Measurements from ENCODE around the gene CCR5AS.

The CCR5AS gene

DNA sequence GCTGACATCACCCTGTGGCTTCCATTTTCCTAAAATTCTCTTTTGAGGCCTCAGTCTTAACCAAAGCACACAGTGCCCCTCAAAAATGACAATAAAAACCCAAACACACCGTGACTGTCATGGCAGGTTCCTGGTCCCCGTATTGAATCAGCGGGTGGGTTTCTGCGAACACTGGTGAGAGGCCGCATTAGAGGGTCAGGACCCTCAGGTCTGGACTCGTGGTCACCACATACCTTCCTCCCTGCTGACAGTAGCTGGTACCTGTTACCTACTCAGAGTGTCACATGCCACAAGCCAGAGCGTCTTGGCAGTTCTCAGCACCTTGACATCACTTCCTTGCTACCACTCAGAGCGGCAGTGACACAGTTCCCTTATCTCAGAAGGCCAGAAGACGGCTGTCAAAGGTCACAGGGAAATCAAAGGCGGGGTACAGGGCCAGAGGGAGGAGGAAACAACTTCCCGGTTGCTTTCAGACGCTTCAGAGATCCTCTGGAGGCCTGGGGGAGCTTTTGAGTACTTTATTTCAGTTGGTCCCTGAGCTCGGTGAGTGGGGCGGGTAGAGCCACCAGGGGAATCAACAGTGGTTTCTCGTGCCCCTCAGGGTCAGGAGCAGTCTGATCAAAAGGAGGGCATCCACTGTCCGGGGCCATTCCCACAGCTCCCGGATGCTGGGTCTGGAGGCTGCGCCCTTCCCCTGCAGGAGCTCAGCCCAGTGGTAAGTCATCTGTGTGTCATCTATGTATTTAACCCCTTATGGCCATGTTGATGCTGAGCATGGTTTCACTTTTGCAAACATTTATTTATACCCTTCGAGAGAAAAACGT is at the start of gene CCR5AS, which contains the start of gene CCRL2:
TSS of gene CCR5AS (minus strand) at position 279 of the 824 bp plus-strand sequence.
TSS of gene CCRL2 (plus strand) at position 472 of the 824 bp plus-strand sequence. CDS start 821 bp downstream, outside the sequence.
- peak; percentile 24 for TF ChIP-seq GATA1 (IDR thresholded peaks at IDR 0.05; ENCODE audit: low read depth, low read length)
- peak; percentile 91 for TF ChIP-seq POLR2A (IDR thresholded peaks at IDR 0.05; ENCODE audit: low read length)
- peak; percentile 96 to 98 for DNase-seq

DNA sequence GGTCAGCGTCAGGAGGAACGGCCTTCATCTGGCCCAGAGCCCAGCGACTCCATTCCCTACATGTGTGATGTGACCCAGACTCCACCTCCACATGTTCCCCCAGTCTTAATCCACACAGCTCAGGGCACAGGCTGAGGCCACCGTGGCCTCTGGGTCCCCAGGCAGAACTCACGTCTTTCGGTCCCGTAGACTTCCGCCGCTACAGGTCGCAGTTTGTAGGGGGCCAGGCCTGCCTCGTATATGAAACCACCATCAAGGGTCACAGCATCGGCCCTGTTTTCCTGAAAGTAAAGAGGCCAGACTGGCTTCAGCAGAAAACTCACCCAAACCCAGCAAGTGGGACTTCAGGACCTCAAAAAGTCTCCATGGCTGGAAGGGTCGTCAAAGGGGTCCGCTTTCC is 49.3 kb upstream of the CCR5AS start:
- DNase-seq = no peak
- no peak for TF ChIP-seq GATA1 (IDR thresholded peaks at IDR 0.05; ENCODE audit: low read depth, low read length)

DNA sequence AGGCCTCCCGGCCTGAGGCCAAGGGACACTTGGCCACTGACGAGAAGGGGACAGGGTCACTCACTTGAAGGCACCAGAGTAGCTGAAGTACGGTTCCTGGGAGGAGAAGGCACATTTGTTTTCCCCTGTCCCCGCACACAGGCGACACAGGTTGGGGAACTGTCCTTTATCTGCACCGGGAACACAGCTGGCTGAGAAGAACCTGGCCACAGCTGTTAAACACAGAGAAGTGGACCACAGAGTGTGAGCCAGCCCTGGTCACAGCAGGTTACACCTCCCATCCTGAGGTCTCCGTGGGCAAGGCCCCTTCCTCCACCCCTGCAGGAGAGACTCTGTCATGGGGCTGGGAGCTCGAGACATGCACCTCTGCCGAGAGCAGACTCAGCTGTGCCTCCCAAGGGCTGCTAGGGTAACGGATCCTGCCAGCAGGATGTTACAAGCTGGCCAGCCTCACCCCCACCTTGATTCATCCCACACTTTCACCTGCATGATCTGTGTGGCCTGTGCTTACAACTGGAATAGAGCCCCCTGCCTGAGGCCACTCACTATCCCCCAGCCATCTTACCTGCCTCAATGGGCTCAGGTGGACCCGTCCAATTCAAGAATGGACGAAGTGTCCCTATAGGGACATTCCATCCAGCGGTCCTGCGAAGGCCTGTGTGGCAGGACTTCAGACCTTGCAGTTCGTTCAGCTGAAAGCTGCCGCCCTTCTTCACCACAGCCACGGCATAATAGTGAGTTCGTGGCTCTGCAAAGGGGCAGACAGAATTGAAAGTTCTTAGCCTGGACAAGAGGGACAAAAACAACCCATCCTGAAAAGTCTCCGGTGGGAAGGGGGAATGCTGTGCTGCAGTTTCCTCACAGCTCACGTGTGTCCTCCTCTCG is 48.6 kb upstream of the CCR5AS start:
- DNase-seq = no peak
- TF ChIP-seq GATA1 (IDR thresholded peaks at IDR 0.05; ENCODE audit: low read depth, low read length) (no peak), POLR2A (IDR thresholded peaks at IDR 0.05; ENCODE audit: low read length) (no peak)

DNA sequence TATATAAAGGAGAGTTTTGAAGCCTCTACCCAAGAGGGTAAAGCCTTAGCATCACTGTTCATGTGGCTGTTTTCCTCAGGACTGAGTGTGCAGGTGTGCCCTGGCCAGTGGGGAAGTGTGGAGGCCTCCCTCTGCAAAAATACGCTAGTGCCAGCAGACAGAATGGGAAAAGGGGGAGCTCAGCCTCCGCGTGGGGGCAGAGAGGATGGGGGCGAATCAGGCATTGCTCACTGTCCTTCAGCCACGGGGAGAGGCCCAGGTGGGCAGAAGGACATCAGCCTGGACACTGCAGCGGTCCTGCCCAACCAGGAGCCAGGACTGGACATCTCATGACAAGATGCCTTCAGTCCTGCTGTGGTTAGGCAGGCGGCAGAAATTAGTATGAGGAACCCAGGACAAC is 47.7 kb upstream of the CCR5AS start:
- no peak for DNase-seq
- TF ChIP-seq GATA1 (IDR thresholded peaks at IDR 0.05; ENCODE audit: low read depth, low read length) = no peak
- no peak for TF ChIP-seq POLR2A (IDR thresholded peaks at IDR 0.05; ENCODE audit: low read length)

DNA sequence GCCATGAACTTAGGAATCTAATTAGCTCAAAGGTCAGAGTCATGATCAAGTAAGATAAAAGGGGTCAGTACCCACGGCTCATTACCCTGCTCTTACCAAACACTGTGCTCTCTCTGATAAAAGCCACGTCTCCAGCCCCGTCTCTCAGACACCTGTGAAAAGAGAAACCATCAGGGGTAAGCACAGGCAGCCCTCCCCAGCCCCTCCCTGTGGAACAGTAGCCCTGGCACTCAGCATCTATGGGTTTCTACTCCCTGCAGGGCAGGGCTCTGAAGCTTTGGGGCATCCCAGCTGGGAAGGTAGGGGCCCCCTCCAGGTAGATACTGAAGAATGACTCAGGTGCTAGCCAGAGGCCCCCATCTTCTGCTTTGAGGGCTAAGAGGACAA is 47.3 kb upstream of the CCR5AS start:
- DNase-seq = no peak
- TF ChIP-seq GATA1 (IDR thresholded peaks at IDR 0.05; ENCODE audit: low read depth, low read length) (no peak), POLR2A (IDR thresholded peaks at IDR 0.05; ENCODE audit: low read length) (no peak)

DNA sequence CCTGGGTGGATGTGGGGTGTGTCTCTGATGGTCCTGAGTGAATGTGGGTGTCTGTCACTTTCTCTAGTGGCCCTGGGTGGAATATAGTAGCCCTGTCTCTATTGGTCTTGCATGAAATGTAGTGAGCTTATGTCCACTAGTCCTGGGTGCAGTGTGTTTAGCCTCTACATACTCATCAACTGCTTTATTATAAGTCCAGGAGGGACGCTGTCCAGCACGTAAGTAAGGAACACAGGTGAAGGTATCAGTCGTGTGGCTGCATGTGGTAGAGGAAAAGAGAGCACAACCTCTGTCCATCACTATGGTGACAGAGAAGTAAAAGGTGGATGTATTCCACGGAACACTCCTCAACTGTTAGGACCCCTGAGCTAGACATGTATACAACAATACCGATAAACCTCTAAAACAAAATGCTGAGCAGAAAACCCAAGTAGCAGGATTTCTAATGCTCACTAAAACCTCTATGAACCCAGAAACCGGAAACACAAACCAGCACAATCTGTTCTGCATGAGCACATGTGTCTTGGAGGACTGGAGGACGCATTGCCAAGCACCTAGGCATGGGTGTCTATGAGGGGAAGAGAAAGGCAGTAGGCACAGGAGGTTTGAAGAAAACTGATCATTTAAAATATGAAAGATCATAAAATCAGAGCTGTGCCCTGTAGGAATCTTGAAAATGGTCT is 46.8 kb upstream of the CCR5AS start:
- TF ChIP-seq GATA1 (IDR thresholded peaks at IDR 0.05; ENCODE audit: low read depth, low read length) (no peak), POLR2A (IDR thresholded peaks at IDR 0.05; ENCODE audit: low read length) (no peak)
- DNase-seq = no peak

DNA sequence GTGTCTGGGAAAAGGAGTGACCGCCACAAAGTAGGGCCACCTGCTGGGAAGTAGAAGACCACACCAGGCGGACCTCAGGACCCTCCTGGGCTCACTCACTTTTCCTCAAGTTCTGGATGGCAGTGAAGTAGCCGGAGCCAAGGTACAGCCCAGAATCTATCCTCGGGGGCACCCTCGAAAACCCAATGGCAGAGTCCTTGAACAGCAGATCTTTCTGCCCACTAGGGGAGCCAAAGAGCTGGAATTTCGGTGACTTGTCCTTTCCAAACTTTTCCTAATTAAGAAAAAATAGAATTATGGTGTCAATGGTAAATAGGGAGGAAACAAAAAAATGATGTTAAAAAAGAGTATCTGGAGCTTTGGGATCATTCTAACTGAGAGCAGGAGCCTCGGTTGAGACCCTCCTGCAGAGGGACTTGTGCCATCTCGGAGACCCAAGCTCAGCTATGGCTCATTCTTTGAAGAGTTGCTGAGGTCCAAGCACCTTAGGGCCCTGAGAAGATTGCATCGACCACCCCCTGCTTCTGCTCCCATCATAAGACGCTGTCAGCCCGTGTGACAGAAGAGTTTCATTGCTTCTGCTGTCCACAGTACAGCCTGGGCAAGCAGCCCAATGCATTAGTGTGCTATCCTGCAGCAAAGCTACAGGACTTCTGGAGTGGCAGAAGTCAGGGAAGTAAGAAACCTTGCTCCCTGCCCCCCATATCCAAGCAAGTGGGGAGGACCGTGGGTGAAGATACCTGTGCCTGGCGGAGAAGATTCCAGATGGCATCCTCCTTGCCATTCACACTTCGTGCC is 43.1 kb upstream of the CCR5AS start:
- TF ChIP-seq GATA1 (IDR thresholded peaks at IDR 0.05; ENCODE audit: low read depth, low read length) (no peak), POLR2A (IDR thresholded peaks at IDR 0.05; ENCODE audit: low read length) (no peak)
- peak; percentile 19 to 53 for DNase-seq

DNA sequence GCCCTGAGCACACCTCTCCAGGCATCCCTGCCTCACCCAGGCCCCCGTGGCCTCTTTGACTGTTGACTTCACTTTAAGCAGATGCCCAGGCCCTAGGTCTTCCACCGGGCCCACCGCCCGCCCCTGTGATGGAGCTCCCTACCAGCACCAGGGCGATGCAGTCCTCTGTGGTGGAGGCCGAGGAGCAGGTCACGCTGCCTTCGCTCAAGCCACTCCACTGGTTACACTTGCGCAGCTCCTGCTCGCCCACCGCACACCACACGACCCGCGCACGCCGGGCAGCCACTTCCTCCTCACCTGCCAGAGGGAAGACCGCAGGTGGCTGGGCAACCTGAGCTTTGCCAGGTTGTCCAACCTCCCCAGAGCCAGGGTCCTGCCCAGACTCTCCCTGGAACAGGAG is 41.9 kb upstream of the CCR5AS start:
- TF ChIP-seq POLR2A (IDR thresholded peaks at IDR 0.05; ENCODE audit: low read length) (no peak), GATA1 (IDR thresholded peaks at IDR 0.05; ENCODE audit: low read depth, low read length) (no peak)

DNA sequence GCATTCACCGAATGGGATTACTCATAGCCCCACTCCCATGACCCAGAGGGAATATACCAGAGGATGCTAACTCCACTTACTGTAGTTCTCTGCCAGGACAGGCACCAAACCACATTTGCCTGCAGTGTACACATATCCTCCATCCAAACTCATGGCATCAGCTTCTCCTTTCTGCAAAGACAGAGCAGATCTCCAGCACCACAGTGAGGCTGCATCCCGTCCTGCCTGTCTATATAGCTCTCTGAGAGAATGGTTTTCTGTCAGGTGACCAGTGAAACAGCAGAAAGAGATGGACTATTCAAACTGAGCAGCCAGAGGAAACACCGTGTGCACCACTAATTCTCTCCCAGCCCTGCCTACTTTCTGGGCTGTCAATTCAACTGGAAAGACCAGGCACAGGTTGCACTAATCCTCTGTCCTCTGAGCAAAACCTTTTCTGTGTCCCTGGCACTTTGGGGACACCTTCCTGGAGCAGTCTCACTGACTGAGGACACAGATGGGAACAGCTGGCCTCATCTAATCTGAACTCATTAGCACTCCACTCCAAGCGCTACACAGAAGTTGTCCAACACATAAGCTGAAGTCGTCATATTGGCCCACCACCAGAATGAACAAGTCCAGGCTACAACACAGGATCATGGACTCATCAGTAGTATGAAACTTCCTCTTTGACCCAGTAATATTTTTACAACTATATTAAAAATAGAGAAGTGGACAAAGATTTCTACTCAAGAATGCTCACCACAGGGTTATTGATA is 40.5 kb upstream of the CCR5AS start:
- TF ChIP-seq GATA1 (IDR thresholded peaks at IDR 0.05; ENCODE audit: low read depth, low read length) = no peak
- no peak for TF ChIP-seq POLR2A (IDR thresholded peaks at IDR 0.05; ENCODE audit: low read length)
- DNase-seq = no peak

More for the DNA sequence above, 41.9 kb upstream of the CCR5AS start:
- no peak for DNase-seq

DNA sequence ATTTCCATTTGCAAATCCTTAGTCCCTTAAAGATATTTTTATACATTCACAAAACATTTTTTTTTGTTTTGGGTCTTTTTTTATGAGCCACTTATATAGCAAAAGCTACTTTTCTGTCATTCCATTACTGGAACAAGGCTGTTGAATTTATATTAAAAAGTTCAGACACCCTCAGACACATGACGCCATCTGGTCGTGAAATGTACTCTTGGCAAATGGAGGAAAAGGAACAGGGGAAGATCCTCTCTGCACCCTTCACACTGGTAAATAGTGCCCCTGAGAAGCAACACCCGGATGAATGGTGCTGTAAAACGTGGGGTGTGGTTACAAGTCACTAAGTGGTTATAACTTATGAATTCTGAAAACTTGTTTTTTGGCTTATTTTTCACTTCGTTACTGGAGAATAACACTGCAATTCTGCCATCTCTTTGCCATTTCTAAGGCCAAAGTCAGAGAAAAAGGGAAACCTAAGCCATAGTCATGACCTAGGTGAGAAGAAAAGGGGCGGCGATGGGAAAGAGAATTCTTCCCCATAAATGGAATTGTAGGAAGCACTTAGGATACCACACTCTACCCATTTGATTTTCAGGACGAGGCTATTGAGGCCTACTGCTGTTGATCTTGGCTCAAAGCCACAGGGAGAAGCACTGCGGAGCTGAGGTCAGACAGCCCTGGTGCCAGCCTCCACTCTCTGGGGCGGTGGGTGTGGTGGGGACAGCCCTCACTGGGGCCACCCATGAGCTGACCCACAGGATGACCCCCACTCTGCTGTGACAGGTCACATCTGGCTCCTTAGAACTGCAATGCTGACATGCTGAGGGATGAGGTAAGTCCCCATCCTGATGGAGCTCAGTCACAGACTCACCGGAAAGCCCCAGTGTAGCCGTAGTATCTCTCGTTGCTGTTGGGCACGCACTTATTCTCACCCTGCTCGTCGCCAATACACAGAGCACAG is 36.0 kb upstream of the CCR5AS start:
- TF ChIP-seq POLR2A (IDR thresholded peaks at IDR 0.05; ENCODE audit: low read length) (no peak), GATA1 (IDR thresholded peaks at IDR 0.05; ENCODE audit: low read depth, low read length) (no peak)
- DNase-seq = no peak

DNA sequence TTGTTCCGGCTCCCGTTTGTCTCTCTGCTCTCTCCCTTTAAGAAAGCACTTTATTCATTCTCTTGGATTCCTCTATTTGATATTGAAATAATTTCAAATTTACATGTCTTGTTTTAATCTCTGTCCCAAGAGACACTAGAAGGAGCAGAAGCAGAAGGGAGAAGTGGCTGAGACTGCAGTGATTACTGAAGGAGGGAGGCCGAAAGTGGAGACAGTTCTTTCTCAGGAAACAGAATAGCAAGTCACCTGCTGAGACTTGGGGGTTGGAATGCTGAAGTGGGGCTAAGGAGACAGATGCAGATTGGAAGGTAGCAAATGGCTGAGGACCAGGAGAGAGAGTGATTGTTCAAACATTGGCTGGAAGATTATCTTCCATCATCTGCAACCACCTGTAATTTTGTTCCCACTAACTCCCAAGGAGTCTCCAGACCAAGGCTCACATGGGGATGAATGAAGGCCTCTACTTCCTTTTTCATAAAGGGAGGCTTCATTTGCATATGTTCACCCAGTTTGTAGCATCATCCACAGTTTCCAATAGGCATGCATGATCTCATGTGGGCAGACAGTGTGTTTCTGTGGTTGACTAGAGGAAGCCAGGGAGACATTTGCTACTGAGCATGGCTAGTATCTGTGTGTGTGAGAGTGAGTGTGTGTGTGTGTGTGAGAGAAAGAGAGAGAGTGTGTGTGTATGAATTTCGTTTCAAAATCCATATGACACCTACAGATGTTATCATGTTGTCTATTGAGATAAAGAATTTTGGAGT is 33.8 kb upstream of the CCR5AS start:
- TF ChIP-seq POLR2A (IDR thresholded peaks at IDR 0.05; ENCODE audit: low read length) (no peak), GATA1 (IDR thresholded peaks at IDR 0.05; ENCODE audit: low read depth, low read length) (no peak)
- DNase-seq = no peak

All from erythroblast (primary cell).